MM.1S (cell line): Measurements from ENCODE around the gene SUPT3H.

ENCODE experiments used
- CTCF ChIP-seq: fragments of 300-600 bp; sonication (generic); IDR thresholded peaks from 2 replicates; pipeline ENCODE4 v1.5.1; 2016; ENCODE audit warnings: antibody characterized with exemption, low read length, mixed read lengths
- EZH2 ChIP-seq: fragments of 300-600 bp; sonication (generic); optimal IDR thresholded peaks from 2 replicates; pipeline ENCODE3; 2017; ENCODE audit warnings: low read depth, mild to moderate bottlenecking, antibody characterized with exemption, low read length, mixed read lengths
- EZH2phosphoT487 ChIP-seq: fragments of 300-600 bp; sonication (generic); IDR thresholded peaks from 2 replicates; pipeline ENCODE4 v1.6.1; 2018; ENCODE audit warnings: antibody characterized with exemption, low read length

- TF ChIP-seq EZH2phosphoT487 (no peak), CTCF (no peak), EZH2 (no peak)
These were observed 508.3 kb downstream of the SUPT3H start for GRCh38 chr6:44869321-44869897.
